Stimulated activated naive CD4-positive, alpha-beta T cell (primary cell): ENCODE measurements around the gene ATP2A2.
"Not testable (repeated sequence)": the region's sequence is repeated elsewhere in the genome, so short reads cannot be mapped to it uniquely, and the experiment has no call there.

ENCODE experiments used
- DNase-seq, 6 experiments: peaks; one replicate each; lab custom pipeline; 2025; lab: John Stamatoyannopoulos, UW

Gene ATP2A2

DNA sequence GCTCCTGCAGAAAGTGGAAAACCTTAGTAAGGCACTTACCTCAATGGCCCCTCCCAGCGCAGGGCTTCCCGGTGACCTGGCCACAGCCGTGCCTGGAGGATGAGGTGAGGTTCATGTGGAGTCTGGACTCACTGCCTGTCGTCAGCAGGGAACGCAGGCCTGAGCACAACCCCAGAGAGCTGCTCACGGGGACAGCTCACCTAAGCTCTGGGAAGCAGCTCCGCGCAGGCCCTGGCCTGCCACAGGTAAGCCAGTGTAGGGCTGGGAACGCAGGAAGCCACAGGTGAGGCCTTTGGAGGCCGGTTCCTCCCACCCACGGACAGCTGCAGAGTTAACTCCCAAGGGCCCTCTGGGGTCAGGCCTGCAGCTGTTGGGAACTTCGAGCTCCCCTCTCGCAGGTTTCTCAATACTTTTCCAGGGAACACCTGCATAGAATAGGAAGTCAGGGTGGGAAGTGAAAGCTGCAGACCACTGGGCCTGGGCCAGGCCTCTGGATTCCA lies 89.7 kb downstream of the ATP2A2 start:
- DNase-seq: no peak

DNA sequence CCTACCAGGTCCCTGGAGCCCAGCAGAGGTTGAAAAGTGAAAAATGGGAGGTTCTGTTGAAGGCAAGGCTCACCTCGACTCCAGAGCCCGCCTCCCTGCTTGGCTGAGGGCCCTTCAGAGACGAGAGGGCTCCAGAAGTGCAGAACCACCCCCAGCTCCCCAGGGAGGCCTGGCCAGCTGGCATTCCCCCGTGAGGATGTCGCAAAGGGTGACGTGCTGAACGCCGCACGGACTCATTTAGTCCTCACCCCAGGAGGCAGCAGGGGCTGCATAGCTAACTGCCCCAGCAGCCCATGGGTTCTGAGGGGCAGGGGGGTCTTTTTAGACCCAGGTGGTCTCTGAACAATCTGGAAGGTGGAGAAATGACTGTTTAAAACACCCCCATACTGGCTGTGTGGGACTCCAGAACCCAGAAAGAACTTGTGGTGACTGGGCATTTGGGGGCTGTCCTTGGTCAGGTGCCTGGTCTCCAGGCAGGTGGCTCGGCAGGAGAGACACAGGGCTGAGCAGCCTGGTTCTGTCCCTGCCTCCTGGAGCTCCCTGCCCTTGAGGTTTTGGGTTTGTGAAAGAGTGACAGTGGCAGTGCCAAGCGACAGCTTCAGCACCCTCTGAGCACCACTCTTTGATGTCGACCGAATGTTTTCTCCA lies 90.5 kb downstream of the ATP2A2 start:
- DNase-seq: no peak

DNA sequence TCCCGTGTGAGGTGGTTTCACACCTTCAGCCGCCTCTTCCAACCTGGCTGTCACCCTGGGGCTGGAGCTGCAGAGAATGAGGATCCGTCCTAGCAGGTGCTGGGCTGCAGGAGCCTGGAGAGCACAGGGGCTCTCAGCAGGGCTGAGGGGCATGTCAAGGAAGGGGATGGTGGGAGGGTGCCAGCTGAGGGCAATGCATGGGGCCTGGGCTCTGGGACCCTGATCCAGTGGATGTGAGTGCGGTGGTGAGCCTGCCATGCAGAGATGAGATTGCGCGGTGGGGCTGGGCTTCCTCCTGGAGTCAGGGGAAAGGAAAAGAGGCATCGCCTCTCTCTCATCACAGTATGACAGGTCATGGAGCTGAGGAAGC lies 91.0 kb downstream of the ATP2A2 start:
- no peak for DNase-seq

DNA sequence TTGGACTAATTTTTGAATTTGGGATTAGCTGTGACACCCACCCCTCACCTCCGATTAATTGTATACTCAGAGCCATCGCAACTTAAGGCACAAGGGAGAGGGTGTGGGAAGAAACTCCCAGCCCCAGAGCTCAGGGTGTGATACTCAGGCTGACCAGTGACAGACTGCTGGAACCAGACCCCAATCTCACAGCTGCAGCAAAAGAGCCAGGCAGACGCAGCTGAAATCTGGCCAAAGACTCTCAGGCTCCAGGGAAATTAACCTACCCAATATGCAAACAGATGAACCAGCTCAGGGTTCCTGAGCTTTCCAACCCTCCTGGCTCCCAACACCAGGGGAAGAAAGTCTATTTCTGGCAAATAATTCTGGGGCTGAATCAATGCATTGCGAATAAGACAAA lies 92.0 kb downstream of the ATP2A2 start:
- DNase-seq: no peak

DNA sequence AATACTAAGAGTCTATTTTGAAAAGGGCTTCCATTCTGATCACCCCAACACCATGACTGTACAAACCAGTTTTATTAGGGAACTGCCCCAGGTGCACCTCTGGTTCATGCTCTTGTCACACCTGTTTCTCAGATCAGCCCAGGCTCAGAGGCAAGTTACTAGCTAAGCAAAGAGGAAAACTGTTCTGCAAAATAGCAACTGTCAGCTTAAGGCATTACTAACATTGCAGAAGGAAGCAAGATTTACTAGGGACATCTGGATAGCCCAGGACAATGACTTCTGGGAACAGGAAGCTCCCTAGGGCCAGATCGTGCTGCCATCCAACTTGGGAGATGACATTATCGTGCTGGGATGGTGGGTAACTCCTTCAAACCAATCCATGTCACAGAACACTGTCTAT lies 92.4 kb downstream of the ATP2A2 start:
- DNase-seq: no peak

DNA sequence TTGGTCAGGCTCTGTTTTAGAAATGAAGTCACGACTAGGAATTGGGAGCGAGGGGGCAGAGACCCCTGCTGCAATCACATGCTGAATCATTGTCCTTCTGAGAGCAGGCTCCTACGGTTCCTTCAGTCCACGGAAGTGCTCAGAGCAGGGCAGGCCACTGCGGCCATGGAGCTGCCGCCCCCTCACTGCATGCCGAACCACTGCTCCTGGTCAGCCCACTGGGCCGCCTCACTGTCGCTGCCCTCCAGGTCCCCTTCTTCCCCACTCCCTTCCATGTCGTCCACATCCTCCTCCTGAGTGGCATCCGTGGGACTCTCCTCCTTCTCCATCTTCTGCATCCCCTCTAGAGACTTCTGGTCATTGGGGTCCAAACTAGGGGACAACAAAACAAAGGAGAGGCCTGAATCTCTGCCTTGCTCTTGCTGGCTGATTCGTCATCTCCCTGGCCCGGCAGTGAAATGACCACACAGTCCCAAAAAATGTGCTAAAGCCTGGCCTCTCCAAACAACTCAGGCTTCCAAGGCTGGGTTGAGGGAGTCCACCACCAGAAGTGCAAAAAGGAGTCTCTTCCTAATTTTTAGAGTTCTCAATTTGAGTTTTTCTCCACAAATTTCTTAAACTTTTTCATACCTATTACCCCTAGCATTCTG lies 93.0 kb downstream of the ATP2A2 start:
- no peak for DNase-seq

DNA sequence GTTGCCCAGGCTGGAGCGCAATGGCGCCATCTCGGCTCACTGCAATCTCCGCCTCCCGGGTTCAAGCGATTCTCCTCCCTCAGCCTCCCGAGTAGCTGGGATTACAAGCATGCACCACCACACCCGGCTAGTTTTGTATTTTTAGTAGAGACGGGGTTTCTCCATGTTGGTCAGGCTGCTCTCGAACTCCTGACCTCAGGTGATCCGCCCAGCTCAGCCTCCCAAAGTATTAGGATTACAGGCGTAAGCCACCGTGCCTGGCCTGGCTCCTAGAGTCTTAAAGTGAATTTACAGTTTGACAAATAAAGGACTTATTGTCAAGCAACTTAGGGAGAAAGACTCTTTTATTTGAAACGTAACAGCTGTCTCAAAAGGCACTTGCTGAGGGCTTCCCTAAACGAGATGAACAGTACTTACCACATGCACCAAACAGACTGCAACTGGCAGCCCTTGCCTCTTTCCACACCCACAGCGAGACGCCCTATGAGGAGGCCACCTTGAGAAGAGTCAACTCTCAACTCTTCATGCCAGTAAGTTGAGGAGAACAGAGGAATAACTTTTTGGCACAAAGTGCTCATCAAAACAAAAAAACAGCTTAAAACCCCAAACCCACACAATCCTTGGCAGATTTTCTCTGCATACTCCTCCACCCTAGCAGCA lies 97.2 kb downstream of the ATP2A2 start:
- not testable (repeated sequence) for DNase-seq

DNA sequence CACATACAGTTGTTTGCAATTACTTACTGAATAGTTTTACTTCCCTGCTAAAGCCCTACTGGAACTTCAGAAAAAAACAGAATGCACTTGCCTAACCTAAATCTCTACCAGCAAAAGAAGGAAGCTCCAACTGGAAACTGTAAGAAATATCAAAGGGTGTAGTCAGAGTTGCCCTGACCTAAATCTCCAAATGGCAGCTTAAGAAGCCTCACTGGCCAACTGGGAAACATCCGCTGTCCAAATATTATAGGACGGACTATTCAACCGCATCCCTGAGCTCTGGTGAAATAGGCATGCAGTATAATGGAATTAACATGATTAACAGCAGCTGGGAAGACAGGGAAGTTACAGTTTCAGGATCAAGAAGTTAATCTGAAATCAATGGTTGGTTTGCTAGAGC lies 98.2 kb downstream of the ATP2A2 start:
- no peak for DNase-seq

DNA sequence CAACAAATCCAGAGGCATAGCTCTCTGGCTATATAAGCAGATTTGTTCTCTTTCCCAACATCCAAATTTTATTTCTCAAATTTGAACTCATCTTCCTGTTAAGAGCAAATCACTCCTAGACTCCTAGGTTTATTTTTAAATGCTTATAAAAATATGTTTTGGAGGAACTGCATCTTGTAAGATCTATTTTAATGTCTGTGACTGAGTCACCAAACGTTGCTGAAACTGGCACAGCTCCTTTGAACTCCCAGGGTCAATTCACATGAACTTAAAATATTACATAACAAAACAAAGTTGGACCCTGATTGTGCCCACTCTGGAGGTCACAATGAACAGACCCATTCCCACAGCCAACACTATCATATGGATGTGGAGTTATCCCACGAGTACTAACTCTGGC lies 98.6 kb downstream of the ATP2A2 start:
- DNase-seq: no peak

DNA sequence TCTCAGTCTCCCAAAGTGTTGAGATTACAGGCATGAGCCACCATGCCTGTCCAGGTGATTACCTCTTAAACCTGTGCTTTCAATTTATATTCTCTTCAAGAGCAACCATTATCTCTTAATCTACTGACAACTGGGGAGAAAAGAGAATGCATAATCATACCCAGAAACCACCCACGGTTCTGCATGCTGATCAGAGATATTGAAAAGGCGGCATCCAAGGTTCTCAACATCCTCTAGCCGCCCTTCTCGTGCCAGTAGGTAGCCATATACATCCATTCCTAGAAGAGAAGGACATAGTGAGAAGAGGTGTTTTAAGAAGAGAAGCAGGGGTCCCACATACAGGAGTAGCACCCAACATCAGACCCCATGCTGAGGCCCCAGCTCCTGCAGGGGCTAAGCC lies 101.6 kb downstream of the ATP2A2 start:
- DNase-seq: no peak
